DMS53 treated with DMSO at 0.1 percent for 48 hours (cell line): ENCODE data around the gene VIPR1.

Source experiments
- DNase-seq: peaks from one replicate; lab custom pipeline; 2025; ENCODE audit not compliant: unreplicated experiment; lab: John Stamatoyannopoulos, UW

VIPR1 gene

DNA sequence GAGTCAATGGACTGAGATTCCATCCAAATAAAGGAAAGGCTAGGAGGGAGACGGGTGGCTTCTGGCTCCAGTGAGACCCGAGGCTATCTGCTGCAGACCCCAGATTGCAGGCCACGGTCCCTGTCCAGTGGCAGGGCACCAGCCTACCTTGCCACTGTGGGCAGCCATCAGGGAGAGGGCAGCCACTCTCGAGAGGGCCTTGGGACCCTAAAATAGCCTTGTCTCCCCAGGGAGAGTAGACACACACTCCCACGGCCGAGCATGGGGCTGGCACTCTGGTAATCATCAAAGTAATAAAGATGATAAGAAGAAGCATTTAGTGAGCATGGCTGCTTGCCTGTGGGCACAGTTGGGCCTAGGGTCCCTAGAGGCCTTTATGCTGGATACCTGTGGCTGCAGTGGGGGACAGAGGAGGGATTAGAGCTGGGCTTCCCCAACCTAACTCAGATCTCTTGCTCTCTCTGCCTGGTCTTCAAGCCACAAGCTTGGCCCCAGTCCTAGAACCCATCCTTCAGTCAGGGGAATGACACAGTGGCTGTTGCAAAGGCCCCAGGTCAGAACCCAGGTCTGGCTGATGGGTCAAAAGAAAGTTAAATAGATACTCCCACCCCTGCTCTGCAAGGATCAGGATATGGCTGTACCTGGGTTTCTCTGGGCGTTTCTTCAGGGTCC is 9.2 kb upstream of the VIPR1 start:
- no peak for DNase-seq

- DNase-seq: no peak
These were observed 8.7 kb upstream of the VIPR1 start for GRCh38 chr3:42493798-42494151.

- DNase-seq: no peak
These were observed 7.0 kb upstream of the VIPR1 start for GRCh38 chr3:42495393-42495792.

DNA sequence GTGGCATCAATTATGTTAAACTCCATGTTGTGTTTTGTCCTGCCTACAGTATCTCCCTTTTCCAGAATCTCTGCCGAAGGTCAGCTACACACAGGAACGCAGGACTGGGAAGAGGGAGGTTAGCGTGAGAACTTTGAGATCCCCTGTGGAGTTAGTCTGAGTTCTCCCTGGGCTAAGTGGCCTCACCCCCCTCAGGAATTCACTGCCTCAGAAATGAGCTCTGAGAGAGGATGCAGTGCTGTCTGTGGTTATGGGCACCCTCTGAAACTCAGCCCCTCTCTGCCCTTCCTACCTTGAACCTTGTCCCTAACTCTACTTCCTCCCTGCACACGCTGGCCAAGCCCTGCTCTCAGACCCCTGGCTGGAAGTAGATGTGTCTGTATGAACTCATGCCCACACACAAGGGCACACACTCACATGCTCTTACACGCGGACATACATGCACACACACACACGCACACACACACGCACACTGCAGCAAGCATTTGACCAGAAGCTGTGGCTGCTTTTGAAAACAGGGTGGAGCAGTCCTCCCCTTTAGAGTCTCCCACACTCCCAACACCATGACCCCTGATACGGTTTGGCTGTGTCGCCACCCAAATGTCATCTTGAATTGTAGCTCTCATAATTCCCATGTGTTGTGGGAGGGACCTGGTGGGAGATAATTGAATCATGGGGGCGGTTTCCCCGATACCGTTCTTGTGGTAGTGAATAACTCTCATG is 5.3 kb upstream of the VIPR1 start:
- DNase-seq: no peak

DNA sequence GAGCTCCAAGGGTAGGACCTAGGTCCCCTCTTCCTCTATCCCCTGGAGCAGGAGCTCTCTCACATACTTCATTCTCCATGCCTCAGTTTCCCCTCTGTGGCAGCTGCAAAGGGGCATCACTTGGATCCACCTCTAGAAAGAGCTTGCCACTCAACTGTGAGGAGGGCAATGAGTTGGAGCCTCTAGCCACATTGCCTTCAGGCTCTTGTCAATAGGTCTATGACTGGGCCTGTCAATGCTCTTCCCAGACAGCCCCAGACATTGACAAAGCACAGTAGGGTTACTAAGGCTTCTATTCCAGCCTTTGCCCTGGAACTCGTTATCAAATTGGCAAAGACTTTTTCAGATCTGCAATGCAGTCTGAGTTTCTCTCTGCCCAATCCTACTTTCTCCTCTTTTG is 4.4 kb upstream of the VIPR1 start:
- no peak for DNase-seq

- DNase-seq: no peak
These were observed 3.5 kb upstream of the VIPR1 start for GRCh38 chr3:42498791-42499477.

- no peak for DNase-seq
These were observed 3.0 kb upstream of the VIPR1 start for GRCh38 chr3:42499478-42499871.

- DNase-seq: no peak
These were observed 2.4 kb upstream of the VIPR1 start for GRCh38 chr3:42500091-42500490.

GRCh38 chr3:42500909-42501308 is 1.5 kb upstream of the VIPR1 start:
- no peak for DNase-seq

DNA sequence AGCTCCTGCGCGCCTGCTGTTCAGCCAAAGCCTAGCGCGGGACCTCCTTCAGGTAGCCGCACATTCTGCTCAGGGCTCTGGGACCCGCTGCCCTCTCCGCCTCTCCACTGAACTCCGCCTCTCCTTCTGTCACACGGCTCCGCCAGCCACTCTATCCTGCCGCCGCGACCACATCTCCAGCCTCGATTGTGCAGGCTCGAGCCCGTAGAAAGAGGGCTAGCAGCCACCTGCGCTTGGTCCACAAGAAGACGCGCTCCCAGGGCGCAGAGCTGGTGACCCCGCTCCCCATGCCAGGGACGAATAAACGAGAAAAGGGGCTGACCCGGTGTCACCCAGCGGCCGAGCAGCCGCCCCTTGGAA is 1.1 kb upstream of the VIPR1 start:
- DNase-seq: no peak

DNA sequence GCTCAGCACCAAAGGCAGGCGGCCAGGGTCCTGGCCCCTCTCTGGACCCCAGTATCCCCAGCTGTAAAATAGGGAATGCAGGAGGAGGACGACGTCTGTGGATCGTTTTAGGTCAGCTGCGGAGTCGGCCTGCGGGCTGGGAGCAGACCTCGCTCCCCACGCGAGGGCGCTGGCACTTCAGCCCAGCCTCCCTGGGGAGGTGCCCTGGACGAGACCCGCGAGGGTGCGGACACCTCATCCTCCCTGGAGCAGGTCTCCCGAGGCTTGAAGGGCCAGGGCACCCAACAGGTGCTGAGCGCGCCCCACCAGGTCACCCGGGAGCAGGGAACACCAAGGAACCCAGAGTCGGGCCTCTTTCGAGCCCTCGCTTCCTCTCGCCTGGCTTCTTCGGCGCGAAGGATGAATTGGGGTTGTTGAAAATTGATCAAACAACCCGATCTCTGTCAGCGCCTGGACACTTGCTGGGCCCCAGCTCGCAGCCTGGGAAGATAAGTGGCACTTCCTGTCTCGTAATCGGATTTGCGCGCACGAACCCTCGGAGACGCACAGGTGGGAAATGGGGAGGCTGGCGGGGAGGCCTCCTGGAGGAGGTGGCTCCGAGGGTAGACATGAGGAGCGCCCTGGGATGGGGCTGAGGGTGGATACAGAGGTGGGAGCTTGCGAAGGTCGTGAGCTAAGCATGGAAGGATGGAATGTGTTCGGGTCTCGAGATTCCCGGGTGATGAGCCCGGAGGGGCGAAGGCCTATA is 588 bp upstream of the VIPR1 start:
- DNase-seq: peak; percentile 31

DNA sequence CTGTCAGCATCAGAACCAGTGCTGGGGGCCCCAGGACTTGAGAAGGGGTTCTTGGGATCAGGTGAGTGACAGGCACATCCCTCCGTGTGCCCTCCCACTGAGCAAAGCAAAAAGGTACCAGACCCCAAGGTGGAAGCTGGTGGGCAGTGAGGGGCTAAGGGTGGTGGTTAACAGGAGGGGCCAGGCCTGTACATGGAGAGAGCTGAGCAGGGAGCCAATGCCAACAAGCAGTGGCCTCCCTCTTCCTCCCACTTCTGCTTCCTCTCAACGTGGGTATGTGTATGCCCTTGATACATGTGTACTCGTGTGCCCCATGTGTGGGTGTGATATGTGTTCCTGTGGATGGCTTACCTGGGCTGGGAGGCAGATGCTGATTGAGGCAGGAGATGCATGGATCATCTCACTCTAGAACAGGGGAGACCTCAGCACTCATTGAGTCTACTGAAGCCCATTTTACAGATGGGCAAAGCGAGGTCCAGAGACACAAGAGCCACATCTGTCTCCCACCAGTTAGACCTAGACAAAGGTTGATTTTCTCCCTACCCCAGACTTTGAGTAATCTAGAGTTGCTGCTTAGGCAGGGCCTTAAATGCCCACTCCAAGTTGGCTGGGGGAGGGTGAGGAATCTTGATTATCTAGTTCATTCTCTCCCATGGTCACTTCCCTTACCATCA is 945 bp downstream of the VIPR1 start:
- DNase-seq: no peak

GRCh38 chr3:42503957-42504333 is 1.5 kb downstream of the VIPR1 start:
- no peak for DNase-seq

GRCh38 chr3:42504334-42505127 is 2.1 kb downstream of the VIPR1 start:
- no peak for DNase-seq

DNA sequence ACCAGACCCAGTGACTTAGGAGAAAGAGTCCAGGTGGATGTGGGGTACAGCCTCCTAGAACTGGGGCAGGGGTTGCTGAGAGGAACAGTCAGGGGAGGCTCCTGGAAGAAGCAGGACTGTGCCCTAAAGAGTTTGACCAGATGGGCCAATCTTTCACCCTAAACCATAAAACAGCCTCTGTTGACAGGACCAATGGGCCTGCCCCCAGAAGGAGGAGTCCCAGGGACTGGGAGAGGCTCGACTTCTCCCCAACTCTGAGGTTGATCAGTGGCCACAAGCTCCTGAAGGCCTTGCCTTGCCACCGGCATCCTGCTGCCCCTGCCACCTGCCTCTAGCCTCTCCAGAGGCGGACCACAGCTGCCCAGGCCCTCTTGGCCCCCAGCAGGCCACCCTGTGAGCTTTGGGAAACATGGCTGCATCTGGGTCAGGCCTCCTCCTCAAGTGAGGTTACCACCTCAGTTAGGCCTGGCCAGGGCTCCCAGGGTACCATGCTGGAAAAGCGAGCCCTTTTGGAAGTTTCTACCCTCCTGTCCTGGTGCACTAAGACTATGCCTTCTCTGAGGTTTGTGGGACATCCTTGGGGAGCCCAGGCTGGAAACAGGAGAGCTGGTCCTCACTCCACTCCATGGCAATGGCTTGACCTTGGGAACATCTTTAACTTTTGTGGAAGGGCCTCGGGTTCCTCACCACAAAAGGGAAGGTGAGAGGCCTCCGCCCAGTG is 2.8 kb downstream of the VIPR1 start:
- no peak for DNase-seq

DNA sequence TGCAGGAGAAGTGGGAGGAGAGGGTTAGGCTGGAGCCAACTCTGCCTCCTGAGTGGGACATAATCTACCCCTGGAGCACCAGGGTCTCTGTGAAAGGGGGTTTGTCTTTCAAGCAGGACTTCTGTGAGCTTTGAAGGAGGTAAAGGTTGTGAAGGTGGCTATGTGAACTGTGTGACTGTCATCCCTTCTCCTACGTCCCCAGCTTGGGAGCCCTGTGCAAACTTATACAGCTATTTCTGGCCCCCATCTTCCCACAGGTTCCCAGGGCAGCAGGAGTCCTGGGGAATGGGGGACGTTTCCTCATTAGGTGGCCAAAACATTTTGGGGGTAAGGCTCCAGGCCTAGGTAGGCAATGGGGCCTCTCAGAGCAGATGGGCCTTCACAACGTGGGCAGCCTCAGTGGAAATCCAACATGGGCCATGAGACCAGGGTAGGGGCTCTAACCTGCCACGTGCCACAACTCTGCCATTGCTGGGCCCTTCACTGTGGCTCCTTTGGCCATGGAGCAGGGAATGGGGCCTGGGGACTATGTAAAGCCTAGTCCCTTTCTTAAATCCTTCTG is 3.5 kb downstream of the VIPR1 start:
- no peak for DNase-seq

DNA sequence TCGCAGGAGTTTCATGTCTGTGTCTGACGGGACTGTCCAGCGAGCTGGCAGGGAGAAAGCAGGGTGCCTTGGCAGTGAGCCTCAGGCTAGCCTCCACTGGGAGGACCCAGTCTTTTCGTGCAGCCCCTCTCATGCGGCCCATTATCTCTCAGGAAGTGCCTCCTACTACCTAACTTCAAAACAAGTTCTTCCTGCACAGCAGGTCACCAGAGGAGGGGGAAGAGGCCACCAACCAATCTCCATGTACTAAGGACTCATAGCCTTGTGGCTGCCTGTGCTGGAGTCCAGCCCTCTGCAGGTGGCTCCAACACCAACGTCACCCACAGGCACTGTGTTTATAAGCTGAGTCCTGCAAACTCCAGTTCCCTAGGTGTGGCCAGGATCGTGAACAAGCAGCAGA is 4.8 kb downstream of the VIPR1 start:
- DNase-seq: peak; percentile 24

DNA sequence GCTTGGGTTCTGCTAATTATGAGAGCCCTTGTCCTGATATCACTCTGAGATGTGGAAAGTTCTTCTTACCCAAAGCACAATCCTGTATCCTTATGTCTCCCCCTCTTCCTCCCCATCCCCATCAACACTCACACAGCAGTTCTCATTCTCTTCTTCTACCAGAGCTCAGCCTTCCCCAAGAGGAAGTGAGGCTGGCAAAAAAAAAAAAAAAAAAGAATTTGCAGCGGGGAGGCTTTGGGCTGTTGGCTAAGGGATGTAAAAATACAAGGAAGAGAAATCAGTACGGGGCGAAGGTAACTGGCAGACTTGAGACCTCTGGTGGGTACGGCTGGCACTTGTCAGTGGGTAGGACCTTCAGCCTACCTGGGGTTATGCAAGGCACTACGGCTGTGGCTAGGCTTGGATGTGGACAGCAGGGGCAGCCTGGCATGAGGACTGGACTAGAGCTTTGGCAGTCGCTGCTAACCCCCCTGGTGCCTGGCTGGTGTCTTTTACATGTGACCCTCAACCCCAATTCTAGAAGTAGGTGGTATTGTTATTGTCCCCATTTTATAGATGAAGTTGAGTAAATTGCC is 5.4 kb downstream of the VIPR1 start:
- DNase-seq: no peak

DNA sequence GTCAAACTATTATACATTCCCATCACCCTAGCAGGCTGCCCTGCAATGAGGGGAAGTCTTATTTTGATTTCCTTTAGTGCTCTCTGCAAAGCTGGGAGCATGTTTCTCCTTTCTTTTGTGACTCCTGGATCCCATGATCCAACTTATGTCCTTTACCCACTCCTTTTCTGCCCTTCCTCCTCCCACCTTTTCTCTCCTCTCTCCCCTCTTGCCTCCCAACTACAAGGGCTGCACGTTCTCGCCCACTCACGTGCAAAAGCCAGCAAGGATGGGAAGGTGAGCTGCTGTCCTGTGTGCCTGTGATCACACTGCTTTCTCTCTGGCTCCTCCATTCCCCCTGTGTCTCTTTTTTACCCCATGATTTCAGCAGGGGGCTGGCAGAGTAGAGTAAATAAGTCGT is 6.1 kb downstream of the VIPR1 start:
- DNase-seq: no peak
